Panc1 (cell line): Measurements from ENCODE around the gene INO80C.

Experiments used
- POLR2AphosphoS5 ChIP-seq: IDR thresholded peaks from 2 replicates; pipeline ENCODE4 v1.6.1; 2012; ENCODE audit warnings: mild to moderate bottlenecking, low read depth, low read length, moderate library complexity
- SIN3A ChIP-seq: IDR thresholded peaks from 2 replicates; pipeline ENCODE4 v1.6.1; 2012; ENCODE audit warnings: low read depth, mild to moderate bottlenecking, low read length, moderate library complexity, borderline replicate concordance; ENCODE audit not compliant: insufficient read depth
- TCF7L2 ChIP-seq: IDR thresholded peaks from 2 replicates; pipeline ENCODE4 v1.6.1; 2011; ENCODE audit warnings: mild to moderate bottlenecking, low read depth, low read length, inconsistent platforms
- TF ChIP-seq, protein P1 (sequence below): fragments of 450-650 bp; IDR thresholded peaks from 2 replicates; pipeline ENCODE4 v1.5.1; 2017; ENCODE audit warnings: mild to moderate bottlenecking

DNA sequence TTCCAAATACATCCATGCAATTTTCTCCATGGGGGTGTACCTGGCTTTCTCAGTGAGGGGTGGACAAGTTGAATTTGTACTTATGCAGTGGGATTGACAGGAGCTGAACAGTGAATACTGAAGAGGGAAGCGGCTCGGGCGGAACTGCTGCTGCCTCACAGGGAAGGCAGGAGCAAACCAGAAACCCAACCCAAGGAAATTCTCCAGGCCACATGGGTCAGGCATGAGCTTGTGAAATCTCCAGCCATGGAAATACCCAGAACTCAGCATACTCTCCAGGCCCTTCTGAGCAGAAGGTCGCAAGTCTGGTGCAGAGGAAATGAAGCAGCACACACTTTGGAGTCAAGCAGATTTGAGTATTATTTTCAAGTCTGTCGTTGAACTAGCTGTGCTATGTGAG is 26.5 kb upstream of the INO80C start:
- TF ChIP-seq, protein P1, sequence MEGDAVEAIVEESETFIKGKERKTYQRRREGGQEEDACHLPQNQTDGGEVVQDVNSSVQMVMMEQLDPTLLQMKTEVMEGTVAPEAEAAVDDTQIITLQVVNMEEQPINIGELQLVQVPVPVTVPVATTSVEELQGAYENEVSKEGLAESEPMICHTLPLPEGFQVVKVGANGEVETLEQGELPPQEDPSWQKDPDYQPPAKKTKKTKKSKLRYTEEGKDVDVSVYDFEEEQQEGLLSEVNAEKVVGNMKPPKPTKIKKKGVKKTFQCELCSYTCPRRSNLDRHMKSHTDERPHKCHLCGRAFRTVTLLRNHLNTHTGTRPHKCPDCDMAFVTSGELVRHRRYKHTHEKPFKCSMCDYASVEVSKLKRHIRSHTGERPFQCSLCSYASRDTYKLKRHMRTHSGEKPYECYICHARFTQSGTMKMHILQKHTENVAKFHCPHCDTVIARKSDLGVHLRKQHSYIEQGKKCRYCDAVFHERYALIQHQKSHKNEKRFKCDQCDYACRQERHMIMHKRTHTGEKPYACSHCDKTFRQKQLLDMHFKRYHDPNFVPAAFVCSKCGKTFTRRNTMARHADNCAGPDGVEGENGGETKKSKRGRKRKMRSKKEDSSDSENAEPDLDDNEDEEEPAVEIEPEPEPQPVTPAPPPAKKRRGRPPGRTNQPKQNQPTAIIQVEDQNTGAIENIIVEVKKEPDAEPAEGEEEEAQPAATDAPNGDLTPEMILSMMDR: no peak
- TF ChIP-seq SIN3A (no peak), POLR2AphosphoS5 (no peak), TCF7L2 (no peak)
